Calu3 (cell line): ENCODE results near the gene CD109. TPM values are rescaled to one million over a fixed set of nuclear protein-coding genes. Genes with fewer than 3 reads are reported as not detected.
A peak's percentile ranks its signal among the peaks of the same experiment; 100 is the strongest.

Experiments used
- BruUV-seq: library from RNA; stranded (reverse); fragments of 400-500 nt; replicated peaks from 2 replicates; lab custom pipeline; 2021; lab: Mats Ljungman, UMichigan
- CTCF ChIA-PET: fragments of 300-600 bp; sonication (Branson Sonifier 250); formaldehyde crosslinking; loops from one replicate; lab custom pipeline; 2022; ENCODE audit warnings: antibody characterized with exemption; lab: Charles Lee
- DNase-seq: peaks from one replicate; pipeline ENCODE4 v3.0.0; 2022
- H3K27ac Mint-ChIP-seq: one replicate; pipeline ENCODE4 v1.8.0; 2022; ENCODE audit warnings: mixed read lengths; ENCODE audit not compliant: unreplicated experiment
- H3K27me3 Mint-ChIP-seq: one replicate; pipeline ENCODE4 v1.8.0; 2022; ENCODE audit warnings: mixed read lengths; ENCODE audit not compliant: unreplicated experiment
- H3K36me3 Mint-ChIP-seq: one replicate; pipeline ENCODE4 v1.8.0; 2022; ENCODE audit warnings: mild to moderate bottlenecking, moderate library complexity, mixed read lengths; ENCODE audit not compliant: insufficient read depth, unreplicated experiment
- H3K4me1 Mint-ChIP-seq: one replicate; pipeline ENCODE4 v1.8.0; 2022; ENCODE audit warnings: mild to moderate bottlenecking, low read depth, mixed read lengths; ENCODE audit not compliant: unreplicated experiment
- H3K4me3 Mint-ChIP-seq: one replicate; pipeline ENCODE4 v1.8.0; 2022; ENCODE audit warnings: mild to moderate bottlenecking, low read depth, moderate library complexity, mixed read lengths; ENCODE audit not compliant: unreplicated experiment
- H3K9me3 Mint-ChIP-seq: one replicate; pipeline ENCODE4 v1.8.0; 2022; ENCODE audit warnings: low read depth, mixed read lengths; ENCODE audit not compliant: unreplicated experiment
- intact Hi-C: fragments of 100-400 bp; cut with micrococcal nuclease; formaldehyde crosslinking; loops from one replicate; pipeline ENCODE4 v1.10.0; 2022; ENCODE audit not compliant: unreplicated experiment
- total RNA-seq: library from RNA; stranded (reverse); gene quantifications from 2 replicates; pipeline ENCODE4 v1.2.3, GENCODE V29; 2022
- TF ChIP-seq, protein P1 (sequence below): fragments of 200-600 bp; IDR thresholded peaks from one replicate; pipeline ENCODE4 v1.8.0; 2022; ENCODE audit warnings: antibody characterized with exemption; ENCODE audit not compliant: unreplicated experiment

CD109 gene
- total RNA-seq, 1 experiment from 2014 or later = 3.6 TPM

GRCh38 chr6:73817253-73817652 lies 121.2 kb downstream of the CD109 start:
- CTCF ChIA-PET = no interaction called here
- intact Hi-C loops = no loop called here
- Mint-ChIP-seq H3K27me3 (no peaks in the 10 kb centered on the region), H3K36me3 (no peaks in the 10 kb centered on the region), H3K4me3 (no peak overlapping the region), H3K4me1 (no peaks in the 10 kb centered on the region), H3K27ac (no peak overlapping the region), H3K9me3 (no peaks in the 10 kb centered on the region)
- DNase-seq = no peak
- TF ChIP-seq, protein P1, sequence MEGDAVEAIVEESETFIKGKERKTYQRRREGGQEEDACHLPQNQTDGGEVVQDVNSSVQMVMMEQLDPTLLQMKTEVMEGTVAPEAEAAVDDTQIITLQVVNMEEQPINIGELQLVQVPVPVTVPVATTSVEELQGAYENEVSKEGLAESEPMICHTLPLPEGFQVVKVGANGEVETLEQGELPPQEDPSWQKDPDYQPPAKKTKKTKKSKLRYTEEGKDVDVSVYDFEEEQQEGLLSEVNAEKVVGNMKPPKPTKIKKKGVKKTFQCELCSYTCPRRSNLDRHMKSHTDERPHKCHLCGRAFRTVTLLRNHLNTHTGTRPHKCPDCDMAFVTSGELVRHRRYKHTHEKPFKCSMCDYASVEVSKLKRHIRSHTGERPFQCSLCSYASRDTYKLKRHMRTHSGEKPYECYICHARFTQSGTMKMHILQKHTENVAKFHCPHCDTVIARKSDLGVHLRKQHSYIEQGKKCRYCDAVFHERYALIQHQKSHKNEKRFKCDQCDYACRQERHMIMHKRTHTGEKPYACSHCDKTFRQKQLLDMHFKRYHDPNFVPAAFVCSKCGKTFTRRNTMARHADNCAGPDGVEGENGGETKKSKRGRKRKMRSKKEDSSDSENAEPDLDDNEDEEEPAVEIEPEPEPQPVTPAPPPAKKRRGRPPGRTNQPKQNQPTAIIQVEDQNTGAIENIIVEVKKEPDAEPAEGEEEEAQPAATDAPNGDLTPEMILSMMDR = no peak
- BruUV-seq = no TSS peak

DNA sequence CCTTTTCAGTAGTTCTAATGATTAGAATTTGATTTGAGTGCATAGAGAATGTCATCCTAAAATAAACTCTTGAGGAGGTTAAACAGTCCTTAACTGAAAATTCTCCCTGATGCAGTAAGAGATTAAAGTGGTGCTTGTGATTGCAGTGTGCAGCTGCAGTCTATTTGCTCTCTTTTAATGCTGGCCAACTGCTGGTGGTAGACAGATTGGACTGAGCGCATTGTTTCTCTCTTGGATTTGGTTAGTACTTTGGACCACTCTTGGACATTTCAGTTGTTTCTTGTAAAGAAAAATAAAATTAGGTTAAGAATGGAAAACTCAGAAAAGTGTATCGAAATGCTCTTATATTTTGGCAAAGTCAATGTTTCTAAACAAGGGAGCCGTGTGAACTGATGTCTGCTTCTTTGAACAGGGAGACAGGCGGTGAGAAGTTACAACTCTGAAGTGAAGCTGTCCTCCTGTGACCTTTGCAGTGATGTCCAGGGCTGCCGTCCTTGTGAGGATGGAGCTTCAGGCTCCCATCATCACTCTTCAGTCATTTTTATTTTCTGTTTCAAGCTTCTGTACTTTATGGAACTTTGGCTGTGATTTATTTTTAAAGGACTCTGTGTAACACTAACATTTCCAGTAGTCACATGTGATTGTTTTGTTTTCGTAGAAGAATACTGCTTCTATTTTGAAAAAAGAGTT lies 127.2 kb downstream of the CD109 start:
- Mint-ChIP-seq H3K27me3 (no peaks in the 10 kb centered on the region), H3K9me3 (no peaks in the 10 kb centered on the region), H3K36me3 (no peaks in the 10 kb centered on the region), H3K27ac (no peak overlapping the region), H3K4me1 (no peaks in the 10 kb centered on the region), H3K4me3 (no peak overlapping the region)
- CTCF ChIA-PET = no interaction called here
- intact Hi-C loops = no loop called here
- BruUV-seq = no TSS peak
- TF ChIP-seq, protein P1 = no peak
- no peak for DNase-seq

DNA sequence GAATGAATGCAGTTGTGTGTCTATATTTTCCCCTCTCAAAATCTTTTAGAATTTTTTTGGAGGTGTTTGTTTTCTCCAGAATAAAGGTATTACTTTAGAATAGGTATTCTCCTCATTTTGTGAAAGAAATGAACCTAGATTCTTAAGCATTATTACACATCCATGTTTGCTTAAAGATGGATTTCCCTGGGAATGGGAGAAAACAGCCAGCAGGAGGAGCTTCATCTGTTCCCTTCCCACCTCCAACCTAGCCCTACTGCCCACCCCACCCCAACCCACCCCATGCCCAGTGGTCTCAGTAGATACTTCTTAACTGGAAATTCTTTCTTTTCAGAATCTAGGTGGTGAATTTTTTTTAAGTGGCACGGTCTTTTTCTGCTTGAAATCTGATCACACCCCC lies 127.8 kb downstream of the CD109 start:
- TF ChIP-seq, protein P1 = peak; percentile 10
- no TSS peak for BruUV-seq
- no peak overlapping the region for H3K27ac Mint-ChIP-seq
- H3K36me3 Mint-ChIP-seq = no peaks in the 10 kb centered on the region
- intact Hi-C loops = no loop called here
- no peak for DNase-seq
- no peaks in the 10 kb centered on the region for H3K27me3 Mint-ChIP-seq
- CTCF ChIA-PET = no interaction called here
- no peak overlapping the region for H3K4me3 Mint-ChIP-seq
- H3K9me3 Mint-ChIP-seq = no peaks in the 10 kb centered on the region
- H3K4me1 Mint-ChIP-seq = no peaks in the 10 kb centered on the region

DNA sequence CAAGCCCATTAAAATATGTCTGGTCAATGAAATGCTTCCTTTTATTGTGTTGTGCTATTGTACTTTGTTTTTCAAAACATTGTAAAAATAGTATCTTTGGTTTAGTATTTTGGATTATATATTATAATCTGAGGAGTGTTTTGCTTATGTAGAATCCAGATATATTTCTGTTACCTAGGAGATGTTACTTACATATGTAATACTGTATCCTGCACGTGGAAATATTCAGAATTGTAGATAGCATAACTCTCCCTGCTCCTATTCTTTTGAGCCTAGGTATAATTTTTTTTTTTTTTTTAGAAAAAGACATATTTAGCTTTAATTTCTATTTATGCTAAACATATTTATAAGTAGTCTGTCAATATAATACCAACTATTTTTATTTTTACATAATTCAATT lies 130.6 kb downstream of the CD109 start:
- Mint-ChIP-seq H3K4me3 (no peak overlapping the region), H3K27ac (no peak overlapping the region), H3K27me3 (peaks cover 5% of the 10 kb centered on the region), H3K4me1 (no peaks in the 10 kb centered on the region), H3K36me3 (no peaks in the 10 kb centered on the region), H3K9me3 (no peaks in the 10 kb centered on the region)
- CTCF ChIA-PET = no interaction called here
- no TSS peak for BruUV-seq
- DNase-seq = no peak
- TF ChIP-seq, protein P1 = no peak
- intact Hi-C loops = no loop called here
